ENCODE data around the gene GIT1. TPM values are rescaled to one million over a fixed set of nuclear protein-coding genes. Genes with fewer than 3 reads are reported as not detected.
A peak's percentile ranks its signal among the peaks of the same experiment; 100 is the strongest.

Gene GIT1
- total RNA-seq, 2 donors from 2014 or later: 32.8 to 54.9 TPM

GRCh38 chr17:29594519-29595090 is 5.2 kb upstream of the GIT1 start:
- Histone ChIP-seq H3K9ac (ENCODE audit: low read depth in 2 of 2, low read length in 2 of 2) (no peak overlapping the region), H3K4me1 (peaks cover 29% of the 10 kb centered on the region), H3K4me3 (no peak overlapping the region), H3K27ac (no peak overlapping the region), H3K36me3 (no peaks in the 10 kb centered on the region), H3K9me3 (no peaks in the 10 kb centered on the region), H3K27me3 (no peaks in the 10 kb centered on the region)
- intact Hi-C loops (cut with DNase I): no loop called here
- DNase-seq: no peak
- no peak for TF ChIP-seq CTCF (IDR thresholded peaks at IDR 0.05)

- Histone ChIP-seq H3K27ac (no peak overlapping the region), H3K9me3 (no peaks in the 10 kb centered on the region), H3K36me3 (no peaks in the 10 kb centered on the region), H3K9ac (ENCODE audit: low read depth in 2 of 2, low read length in 2 of 2) (peak overlapping the region; percentile 26 to 39), H3K4me1 (peaks cover 29% of the 10 kb centered on the region), H3K4me3 (peak overlapping the region; percentile 62), H3K27me3 (no peaks in the 10 kb centered on the region)
- no peak for DNase-seq
- no peak for TF ChIP-seq CTCF (IDR thresholded peaks at IDR 0.05)
- intact Hi-C loops (cut with DNase I): no loop called here
These were observed 4.4 kb upstream of the GIT1 start for GRCh38 chr17:29593591-29594518.

GRCh38 chr17:29592850-29593551 is 3.6 kb upstream of the GIT1 start, which contains the start of gene ANKRD13B:
Gene ANKRD13B (plus strand): TSS chr17:29593132. CDS start chr17:29593622, 490 bp downstream.
- Histone ChIP-seq H3K9ac (ENCODE audit: low read depth in 2 of 2, low read length in 2 of 2) (peak within 1 kb of the TSS; percentile 55 to 66), H3K4me3 (peak within 1 kb of the TSS; percentile 62), H3K9me3 (no peaks in the 10 kb centered on the region), H3K27ac (peak within 1 kb of the TSS; percentile 77), H3K36me3 (no peaks in the 10 kb centered on the region), H3K4me1 (peaks cover 34% of the 10 kb centered on the region), H3K27me3 (no peaks in the 10 kb centered on the region)
- peak; percentile 66 for DNase-seq
- TF ChIP-seq CTCF (IDR thresholded peaks at IDR 0.05): no peak
- intact Hi-C loops (cut with DNase I): no loop called here

GRCh38 chr17:29591737-29592608 is 2.5 kb upstream of the GIT1 start:
- Histone ChIP-seq H3K27me3 (no peaks in the 10 kb centered on the region), H3K4me1 (peaks cover 44% of the 10 kb centered on the region), H3K36me3 (no peaks in the 10 kb centered on the region), H3K4me3 (peak overlapping the region; percentile 36), H3K27ac (peak overlapping the region; percentile 77), H3K9me3 (no peaks in the 10 kb centered on the region), H3K9ac (ENCODE audit: low read depth in 2 of 2, low read length in 2 of 2) (peak overlapping the region; percentile 55 to 66)
- intact Hi-C loops (cut with DNase I): no loop called here
- TF ChIP-seq CTCF (IDR thresholded peaks at IDR 0.05): peak; percentile 96
- DNase-seq: peak; percentile 95

Data from colonic mucosa (tissue), 4 donors.